Upper lobe of left lung (tissue), 6 donors: Measurements from ENCODE around the gene LACTB. TPM values are rescaled to one million over a fixed set of nuclear protein-coding genes. Genes with fewer than 3 reads are reported as not detected.
"Not testable (repeated sequence)": the region's sequence is repeated elsewhere in the genome, so short reads cannot be mapped to it uniquely, and the experiment has no call there.

Source experiments
- ATAC-seq, 2 donors: fragments of 200-7000 bp; cut with Tn5 transposase; one replicate each; pipeline ENCODE4 v1.9.1; 2022; ENCODE audit warnings: mild to moderate bottlenecking in 2 of 2, moderate library complexity in 2 of 2; ENCODE audit not compliant: low FRiP score in 2 of 2
- DNase-seq, 2 donors: peaks; one replicate each; pipeline ENCODE4 v3.0.0-alpha.2; 2019 to 2020
- H3K27ac ChIP-seq, 4 donors: fragments of 200-600 bp; sonication (generic); one replicate each; pipeline ENCODE4 v1.5.1; 2016 to 2019
- H3K27me3 ChIP-seq, 4 donors: fragments of 200-600 bp; sonication (generic); one replicate each; pipeline ENCODE4 v1.5.1; 2017 to 2019
- H3K36me3 ChIP-seq, 4 donors: fragments of 200-600 bp; sonication (generic); one replicate each; pipeline ENCODE4 v1.5.1; 2016 to 2019
- H3K4me1 ChIP-seq, 4 donors: fragments of 200-600 bp; sonication (generic); one replicate each; pipeline ENCODE4 v1.5.1; 2018 to 2019
- H3K4me3 ChIP-seq, 4 donors: fragments of 200-600 bp; sonication (generic); one replicate each; pipeline ENCODE4 v1.5.1; 2017 to 2019; ENCODE audit warnings: mild to moderate bottlenecking in 2 of 4, moderate library complexity in 1 of 4
- H3K9me3 ChIP-seq, 4 donors: fragments of 200-600 bp; sonication (generic); one replicate each; pipeline ENCODE4 v1.5.1; 2018 to 2019
- EP300 ChIP-seq, 4 donors: sonication (generic); formaldehyde crosslinking; IDR thresholded peaks; one replicate each; pipeline ENCODE4 v1.5.1; 2017; ENCODE audit warnings: antibody characterized with exemption in 4 of 4, control low read depth in 2 of 4
- POLR2A ChIP-seq, 4 donors: fragments of 450-650 bp; IDR thresholded peaks; one replicate each; pipeline ENCODE4 v1.5.1; 2016 to 2017; ENCODE audit warnings: antibody characterized with exemption in 4 of 4, mild to moderate bottlenecking in 2 of 4
- POLR2AphosphoS5 ChIP-seq, 2 donors: sonication (generic); formaldehyde crosslinking; IDR thresholded peaks; one replicate each; pipeline ENCODE4 v1.5.1; 2017; ENCODE audit warnings: antibody characterized with exemption in 2 of 2
- WGBS, 2 donors: methylation state at CpG; one replicate each; pipeline ENCODE4 v1.1.5; 2017 to 2018; 5-methylcytosine and 5-hydroxymethylcytosine counted together
- total RNA-seq, 6 donors: library from RNA; depleted of rRNA in 4 of 6; stranded (reverse); fragments of >200 nt in 4 of 6; gene quantifications; one replicate each; pipeline versions ENCODE4 v1.1.0 to v1.2.1, GENCODE V29; 2016 to 2021
- TF ChIP-seq, protein P1 (sequence below), 6 experiments: fragments of 450-650 bp in 4 of 6; fragments of 200-600 bp in 2 of 6; sonication (generic) in 2 of 6; IDR thresholded peaks; one replicate each; pipeline ENCODE4 v1.5.1; 2016 to 2019; ENCODE audit warnings: antibody characterized with exemption in 6 of 6
- donor health status: DM: no; HTN: no; CAD: no; lungs with moderate emphysema.
- donor health status: DM: no; HTN: yes; CAD: no; lungs with severe emphysema.

The LACTB gene
- total RNA-seq, 6 donors from 2014 or later, result 18.4 to 31.5 (median 23.1) TPM

DNA sequence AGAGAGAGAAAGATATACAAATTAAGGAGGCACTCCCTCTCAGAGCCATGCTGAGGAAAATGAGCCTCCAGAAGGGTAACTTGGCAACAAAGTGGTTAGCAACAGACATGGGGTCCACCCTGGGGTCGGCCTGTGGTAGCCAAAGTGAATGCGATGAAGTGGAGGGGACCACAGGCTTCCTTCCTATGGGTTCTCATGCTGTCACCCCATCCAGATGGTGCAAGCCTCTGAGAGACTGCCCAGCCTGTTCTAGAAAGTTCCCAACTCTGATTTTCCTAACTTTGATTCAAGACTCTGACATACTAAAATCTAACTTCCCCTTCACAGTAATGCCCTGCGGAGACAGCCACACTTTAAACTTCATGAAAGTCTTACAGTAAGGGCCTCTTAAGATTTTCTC lies 18.2 kb upstream of the LACTB start:
- Histone ChIP-seq H3K4me1 (no peaks in the 10 kb centered on the region), H3K27ac (no peak overlapping the region), H3K36me3 (no peaks in the 10 kb centered on the region), H3K4me3 (no peak overlapping the region), H3K27me3 (no peaks in the 10 kb centered on the region), H3K9me3 (no peaks in the 10 kb centered on the region)
- no peak for DNase-seq
- ATAC-seq, result no peak
- 71 to 80% methylated on average over 3 of the region's 3 CpGs for WGBS, 2 donors
- TF ChIP-seq POLR2A (IDR thresholded peaks at IDR 0.05) (no peak), POLR2AphosphoS5 (IDR thresholded peaks at IDR 0.05) (no peak), EP300 (IDR thresholded peaks at IDR 0.05) (no peak)
- TF ChIP-seq, protein P1, sequence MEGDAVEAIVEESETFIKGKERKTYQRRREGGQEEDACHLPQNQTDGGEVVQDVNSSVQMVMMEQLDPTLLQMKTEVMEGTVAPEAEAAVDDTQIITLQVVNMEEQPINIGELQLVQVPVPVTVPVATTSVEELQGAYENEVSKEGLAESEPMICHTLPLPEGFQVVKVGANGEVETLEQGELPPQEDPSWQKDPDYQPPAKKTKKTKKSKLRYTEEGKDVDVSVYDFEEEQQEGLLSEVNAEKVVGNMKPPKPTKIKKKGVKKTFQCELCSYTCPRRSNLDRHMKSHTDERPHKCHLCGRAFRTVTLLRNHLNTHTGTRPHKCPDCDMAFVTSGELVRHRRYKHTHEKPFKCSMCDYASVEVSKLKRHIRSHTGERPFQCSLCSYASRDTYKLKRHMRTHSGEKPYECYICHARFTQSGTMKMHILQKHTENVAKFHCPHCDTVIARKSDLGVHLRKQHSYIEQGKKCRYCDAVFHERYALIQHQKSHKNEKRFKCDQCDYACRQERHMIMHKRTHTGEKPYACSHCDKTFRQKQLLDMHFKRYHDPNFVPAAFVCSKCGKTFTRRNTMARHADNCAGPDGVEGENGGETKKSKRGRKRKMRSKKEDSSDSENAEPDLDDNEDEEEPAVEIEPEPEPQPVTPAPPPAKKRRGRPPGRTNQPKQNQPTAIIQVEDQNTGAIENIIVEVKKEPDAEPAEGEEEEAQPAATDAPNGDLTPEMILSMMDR (IDR thresholded peaks at IDR 0.05), result no peak

DNA sequence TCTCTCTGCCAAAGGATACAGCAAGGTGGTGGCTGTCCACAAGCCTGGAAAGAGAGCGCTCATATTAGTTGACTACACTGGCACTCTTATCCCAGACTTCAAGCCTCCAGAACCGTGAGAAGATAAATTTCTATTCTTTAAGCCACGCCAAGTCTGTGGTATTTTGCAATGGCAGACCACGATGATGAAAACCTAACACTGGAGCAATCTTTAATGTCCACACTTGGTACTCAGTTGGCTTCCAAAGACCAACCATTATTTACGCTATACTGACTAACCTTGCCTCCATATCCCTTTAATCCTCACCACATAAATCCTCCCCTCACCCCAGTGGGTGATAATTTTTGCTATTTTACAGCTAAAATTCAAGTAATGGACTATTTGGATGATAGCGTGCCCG lies 16.9 kb upstream of the LACTB start:
- Histone ChIP-seq H3K4me3 (no peak overlapping the region), H3K36me3 (no peaks in the 10 kb centered on the region), H3K27me3 (no peaks in the 10 kb centered on the region), H3K4me1 (no peaks in the 10 kb centered on the region), H3K27ac (no peak overlapping the region), H3K9me3 (no peaks in the 10 kb centered on the region)
- ATAC-seq (no peak), DNase-seq (no peak)
- 51 to 58% methylated on average over 7 of the region's 7 CpGs for WGBS, 2 donors
- TF ChIP-seq, protein P1 (IDR thresholded peaks at IDR 0.05), result no peak
- TF ChIP-seq EP300 (IDR thresholded peaks at IDR 0.05) (no peak), POLR2A (IDR thresholded peaks at IDR 0.05) (no peak), POLR2AphosphoS5 (IDR thresholded peaks at IDR 0.05) (no peak)

DNA sequence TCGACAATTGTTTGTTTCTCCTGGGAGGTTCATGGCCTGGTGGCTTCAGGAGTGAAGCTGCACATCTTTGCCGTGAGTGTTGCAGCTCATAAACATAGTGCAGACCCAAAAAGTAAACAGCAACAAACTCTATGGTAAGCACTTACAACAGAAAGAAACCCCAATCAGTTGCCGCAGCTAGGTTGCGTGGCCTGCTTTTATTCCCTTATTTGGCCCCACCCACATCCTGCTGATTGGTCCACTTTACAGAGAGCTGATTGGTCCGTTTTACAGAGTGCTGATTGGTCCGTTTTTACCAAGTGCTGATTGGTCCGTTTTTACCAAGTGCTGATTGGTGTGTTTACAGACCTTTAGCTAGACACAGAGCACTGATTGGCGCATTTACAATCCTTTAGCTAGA lies 16.3 kb upstream of the LACTB start:
- not testable (repeated sequence) for H3K4me1 ChIP-seq, H3K27me3 ChIP-seq, H3K27ac ChIP-seq, DNase-seq, ATAC-seq, H3K4me3 ChIP-seq, H3K9me3 ChIP-seq, H3K36me3 ChIP-seq
- 73 to 77% methylated on average over 8 of the region's 8 CpGs for WGBS, 2 donors

DNA sequence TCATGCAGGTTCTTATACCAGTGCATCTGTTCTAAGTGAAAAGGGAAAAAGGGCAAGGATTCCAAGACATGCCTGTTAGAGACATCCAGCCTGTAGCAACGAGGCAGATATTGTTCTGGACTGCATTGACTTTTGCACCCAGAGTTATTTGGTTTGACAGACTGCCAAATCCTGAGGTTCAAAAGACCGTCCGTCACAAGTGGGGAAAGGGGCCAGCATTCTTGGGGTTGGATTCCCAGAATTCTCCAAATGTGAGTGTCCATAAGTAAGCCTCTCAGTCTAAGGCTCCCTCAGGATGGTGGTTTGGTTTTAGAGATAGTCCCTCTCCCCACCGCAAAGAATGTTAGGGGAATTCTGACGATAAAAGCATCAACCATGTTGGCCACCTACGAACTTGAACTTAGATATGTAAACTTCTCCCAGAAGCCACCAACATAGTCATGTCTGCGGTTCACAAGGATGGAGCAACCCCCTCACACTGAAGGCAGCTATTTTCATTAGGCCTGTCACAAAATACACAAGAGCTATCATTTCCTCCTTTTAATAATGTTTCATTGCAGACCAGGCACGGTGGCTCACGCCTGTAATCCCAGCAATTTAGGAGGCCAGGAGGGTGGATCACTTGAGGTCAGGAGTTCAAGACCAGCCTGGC lies 13.6 kb upstream of the LACTB start:
- 31 to 45% methylated on average over 9 of the region's 9 CpGs for WGBS, 2 donors
- Histone ChIP-seq H3K27me3 (no peaks in the 10 kb centered on the region), H3K27ac (peak overlapping the region in 1 of 4 donors; percentile 26), H3K4me1 (no peaks in the 10 kb centered on the region), H3K9me3 (no peaks in the 10 kb centered on the region), H3K36me3 (no peaks in the 10 kb centered on the region), H3K4me3 (no peak overlapping the region)
- TF ChIP-seq, protein P1 (IDR thresholded peaks at IDR 0.05), result no peak
- TF ChIP-seq EP300 (IDR thresholded peaks at IDR 0.05) (no peak), POLR2A (IDR thresholded peaks at IDR 0.05) (no peak), POLR2AphosphoS5 (IDR thresholded peaks at IDR 0.05) (peak in 1 of 2 donors; percentile 17)
- DNase-seq, result no peak
- ATAC-seq, result peak; percentile 58 to 80

DNA sequence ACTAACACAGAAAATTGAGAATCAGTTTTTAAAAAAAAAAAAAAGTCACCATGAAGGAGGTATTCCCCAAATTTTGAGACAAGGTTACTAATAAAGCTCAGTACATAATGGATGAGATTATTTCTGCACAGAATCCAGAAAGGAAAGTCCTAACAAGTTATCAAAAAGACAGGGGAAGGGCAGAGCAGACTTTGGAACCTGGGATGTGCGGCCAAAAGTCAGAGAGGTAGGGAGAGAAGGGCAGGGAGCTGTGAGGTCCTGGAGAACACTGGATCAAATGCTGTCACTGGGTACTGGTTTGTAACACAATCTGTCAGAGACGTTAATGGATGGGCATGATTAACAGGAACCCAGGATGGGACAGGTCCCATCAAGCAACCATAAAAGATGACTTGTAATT lies 12.2 kb upstream of the LACTB start:
- Histone ChIP-seq H3K9me3 (no peaks in the 10 kb centered on the region), H3K27ac (no peak overlapping the region), H3K27me3 (no peaks in the 10 kb centered on the region), H3K36me3 (no peaks in the 10 kb centered on the region), H3K4me1 (no peaks in the 10 kb centered on the region), H3K4me3 (no peak overlapping the region)
- ATAC-seq, result no peak
- 88 to 95% methylated on average over 2 of the region's 2 CpGs for WGBS, 2 donors
- no peak for TF ChIP-seq POLR2AphosphoS5 (IDR thresholded peaks at IDR 0.05)
- no peak for TF ChIP-seq POLR2A (IDR thresholded peaks at IDR 0.05)
- no peak for TF ChIP-seq EP300 (IDR thresholded peaks at IDR 0.05)
- TF ChIP-seq, protein P1 (IDR thresholded peaks at IDR 0.05), result no peak
- no peak for DNase-seq
